SK-N-SH (cell line): Measurements from ENCODE around the gene GRIP2.

Source experiments
- CTCF ChIP-seq: fragments of 200-600 bp; sonication (generic); IDR thresholded peaks from 2 replicates; pipeline ENCODE4 v1.6.1; 2017; ENCODE audit warnings: antibody characterized with exemption, mild to moderate bottlenecking, moderate library complexity
- FOXM1 ChIP-seq: IDR thresholded peaks from 2 replicates; pipeline ENCODE4 v1.4.0; 2012; ENCODE audit warnings: low read depth, mild to moderate bottlenecking
- GABPA ChIP-seq: IDR thresholded peaks from 2 replicates; pipeline ENCODE4 v1.4.0; 2012; ENCODE audit warnings: low read depth, mild to moderate bottlenecking
- GATA2 ChIP-seq: sonication (generic); formaldehyde crosslinking; IDR thresholded peaks from 2 replicates; pipeline ENCODE4 v1.5.0; 2020; ENCODE audit warnings: mild to moderate bottlenecking, missing genetic modification reagents
- MEF2A ChIP-seq: IDR thresholded peaks from 2 replicates; pipeline ENCODE4 v1.4.0; 2012; ENCODE audit warnings: low read depth, borderline replicate concordance
- PBX3 ChIP-seq: IDR thresholded peaks from 2 replicates; pipeline ENCODE4; 2012
- POLR2AphosphoS5 ChIP-seq: IDR thresholded peaks from 2 replicates; pipeline ENCODE4 v1.6.1; 2012; ENCODE audit warnings: low read depth, low read length
- REST ChIP-seq: IDR thresholded peaks from 2 replicates; pipeline ENCODE4 v1.6.1; 2012; ENCODE audit warnings: mild to moderate bottlenecking, low read depth, low read length, moderate library complexity
- SMC3 ChIP-seq: IDR thresholded peaks from 2 replicates; pipeline ENCODE4 v1.6.1; 2012; ENCODE audit warnings: low read depth, low read length, improper control_type of control experiment

- TF ChIP-seq REST = no peak
- TF ChIP-seq GABPA = no peak
- no peak for TF ChIP-seq CTCF
- TF ChIP-seq POLR2AphosphoS5 = no peak
- TF ChIP-seq SMC3 = no peak
- no peak for TF ChIP-seq PBX3
- no peak for TF ChIP-seq FOXM1
- TF ChIP-seq GATA2 (CRISPR knock-in tag) = no peak
- no peak for TF ChIP-seq MEF2A
Observed at GRCh38 chr3:14445773-14446172, 94.4 kb downstream of the GRIP2 start.
